Liver (tissue), 9 donors: ENCODE data around the gene CTNS. TPM values are rescaled to one million over a fixed set of nuclear protein-coding genes. Genes with fewer than 3 reads are reported as not detected.

Experiments
- DNase-seq: peaks from one replicate; pipeline ENCODE4 v3.0.0-alpha.2; 2017; ENCODE audit warnings: low spot score
- H3K27ac ChIP-seq, 2 donors: one replicate each; pipeline ENCODE4 v1.7.0; 2013; ENCODE audit warnings: inconsistent platforms in 2 of 2, low read length in 2 of 2, control low read depth in 1 of 2, low read depth in 1 of 2, mild to moderate bottlenecking in 1 of 2
- H3K27me3 ChIP-seq, 4 donors: one replicate each; pipeline versions ENCODE4 v1.6.1 to v1.7.0; 2013; ENCODE audit warnings: low read length in 3 of 4, inconsistent platforms in 1 of 4, mild to moderate bottlenecking in 1 of 4, moderate library complexity in 1 of 4; ENCODE audit not compliant: control insufficient read depth in 4 of 4, insufficient read depth in 4 of 4
- H3K36me3 ChIP-seq, 4 donors: one replicate each; pipeline versions ENCODE4 v1.6.1 to v1.7.0; 2013; ENCODE audit warnings: low read length in 3 of 4, mild to moderate bottlenecking in 3 of 4, low read depth in 1 of 4, moderate library complexity in 1 of 4; ENCODE audit not compliant: control insufficient read depth in 4 of 4, insufficient read depth in 3 of 4
- H3K4me1 ChIP-seq, 4 donors: one replicate each; pipeline versions ENCODE4 v1.6.1 to v1.7.0; 2013; ENCODE audit warnings: low read length in 3 of 4, mild to moderate bottlenecking in 3 of 4, moderate library complexity in 1 of 4; ENCODE audit not compliant: control insufficient read depth in 4 of 4, insufficient read depth in 4 of 4
- H3K4me3 ChIP-seq, 3 donors: one replicate each; pipeline versions ENCODE4 v1.6.1 to v1.7.0; 2013; ENCODE audit warnings: low read length in 3 of 3, control low read depth in 1 of 3, low read depth in 1 of 3, mild to moderate bottlenecking in 1 of 3
- H3K9ac ChIP-seq, 2 donors: one replicate each; pipeline ENCODE4 v1.7.0; 2013; ENCODE audit warnings: low read length in 2 of 2, mild to moderate bottlenecking in 2 of 2, moderate library complexity in 2 of 2, control low read depth in 1 of 2, low read depth in 1 of 2
- H3K9me3 ChIP-seq, 4 donors: one replicate each; pipeline versions ENCODE4 v1.6.1 to v1.7.0; 2013; ENCODE audit warnings: low read length in 3 of 4; ENCODE audit not compliant: control insufficient read depth in 4 of 4
- ATF3 ChIP-seq: IDR thresholded peaks from 2 replicates; pipeline ENCODE4 v1.6.1; 2016; ENCODE audit warnings: antibody characterized with exemption
- CTCF ChIP-seq: fragments of 150-350 bp; IDR thresholded peaks from 2 replicates; pipeline ENCODE4 v1.5.1; 2017; ENCODE audit warnings: improper control_type of control experiment, low read depth, low read length; ENCODE audit not compliant: missing input control
- FOXA1 ChIP-seq: IDR thresholded peaks from 2 replicates; pipeline ENCODE4 v1.6.1; 2016; ENCODE audit warnings: antibody characterized with exemption
- FOXA2 ChIP-seq: IDR thresholded peaks from 2 replicates; pipeline ENCODE4 v1.6.1; 2016; ENCODE audit warnings: antibody characterized with exemption
- GABPA ChIP-seq, 2 donors: IDR thresholded peaks in 1 of 2; conservative IDR thresholded peaks in 1 of 2; 2 replicates each; pipeline ENCODE4 v1.6.1; 2016; ENCODE audit warnings: antibody characterized with exemption in 2 of 2, mild to moderate bottlenecking in 1 of 2, moderate library complexity in 1 of 2
- HNF4A ChIP-seq, 2 donors: conservative IDR thresholded peaks; 2 replicates each; pipeline ENCODE4 v1.6.1; 2016; ENCODE audit warnings: antibody characterized with exemption in 2 of 2, mild to moderate bottlenecking in 2 of 2
- HNF4G ChIP-seq: IDR thresholded peaks from 2 replicates; pipeline ENCODE4 v1.6.1; 2016; ENCODE audit warnings: antibody characterized with exemption
- JUND ChIP-seq, 2 donors: IDR thresholded peaks; 2 replicates each; pipeline ENCODE4 v1.6.1; 2016; ENCODE audit warnings: antibody characterized with exemption in 2 of 2
- MAX ChIP-seq: IDR thresholded peaks from 2 replicates; pipeline ENCODE4 v1.6.1; 2016; ENCODE audit warnings: antibody characterized with exemption
- NR2F2 ChIP-seq: IDR thresholded peaks from 2 replicates; pipeline ENCODE4 v1.6.1; 2016; ENCODE audit warnings: antibody characterized with exemption
- RAD21 ChIP-seq, 2 donors: IDR thresholded peaks; 2 replicates each; pipeline ENCODE4 v1.6.1; 2016; ENCODE audit warnings: antibody characterized with exemption in 2 of 2, mild to moderate bottlenecking in 2 of 2
- REST ChIP-seq: IDR thresholded peaks from 2 replicates; pipeline ENCODE4 v1.6.1; 2016; ENCODE audit warnings: antibody characterized with exemption, mild to moderate bottlenecking
- RXRA ChIP-seq, 2 donors: IDR thresholded peaks; 2 replicates each; pipeline ENCODE4 v1.6.1; 2017 to 2018; ENCODE audit warnings: antibody characterized with exemption in 2 of 2, mild to moderate bottlenecking in 1 of 2
- SP1 ChIP-seq: IDR thresholded peaks from 2 replicates; pipeline ENCODE4 v1.6.1; 2018; ENCODE audit warnings: antibody characterized with exemption, mild to moderate bottlenecking
- TAF1 ChIP-seq: conservative IDR thresholded peaks from 2 replicates; pipeline ENCODE4 v1.6.1; 2016; ENCODE audit warnings: antibody characterized with exemption, mild to moderate bottlenecking
- YY1 ChIP-seq: IDR thresholded peaks from 2 replicates; pipeline ENCODE4 v1.6.1; 2016; ENCODE audit warnings: antibody characterized with exemption, mild to moderate bottlenecking
- ZBTB33 ChIP-seq: IDR thresholded peaks from 2 replicates; pipeline ENCODE4 v1.6.1; 2016; ENCODE audit warnings: antibody characterized with exemption
- whole genome bisulfite sequencing: extraction: QIAGEN DNeasy Blood & Tissue Kit; methylation state at CpG from one replicate; pipeline ENCODE4 v1.1.7; 2013; 5-methylcytosine and 5-hydroxymethylcytosine counted together
- polyA plus RNA-seq, 2 donors: library from polyadenylated mRNA; stranded (reverse) in 1 of 2; unstranded in 1 of 2; fragments of 200-250 nt in 1 of 2; fragments of >200 nt in 1 of 2; fragmentation: Nextera tagmentation in 1 of 2; extraction: Ambion mirVana in 1 of 2; gene quantifications; one replicate each; pipeline versions ENCODE4 v1.2.1 to v1.2.3, GENCODE V29; 2013 to 2015
- total RNA-seq, 2 donors: library from RNA; depleted of rRNA; stranded (reverse); fragments of >200 nt; gene quantifications; one replicate each; pipeline ENCODE4 v1.2.3, GENCODE V29; 2014
- donor health status: healthy.
- donor health status: healthy.
- donor health status: healthy.
- donor health status: healthy.
- donor health status: healthy.

Gene CTNS
- total and polyA plus RNA-seq, 4 donors, result 6.6 to 15.3 (median 9.6) TPM

GRCh38 chr17:3657588-3657869, 21.0 kb downstream of the CTNS start:
- no peaks in the 10 kb centered on the region for H3K27me3 ChIP-seq
- H3K9ac ChIP-seq, result no peak overlapping the region
- WGBS, result 93% methylated on average over 7 of the region's 7 CpGs
- no peaks in the 10 kb centered on the region for H3K9me3 ChIP-seq
- H3K4me1 ChIP-seq, result peaks cover 6 to 25% (median 7%) of the 10 kb centered on the region in 4 donors
- TF ChIP-seq HNF4G, result no peak
- no peak for TF ChIP-seq CTCF
- no peak for TF ChIP-seq ZBTB33
- TF ChIP-seq ATF3, result no peak
- no peak for TF ChIP-seq RXRA (IDR thresholded peaks at IDR 0.05)
- TF ChIP-seq YY1, result no peak
- no peak for TF ChIP-seq FOXA2
- TF ChIP-seq SP1, result no peak
- no peak for TF ChIP-seq GABPA (IDR thresholded peaks at IDR 0.05 in 1 of 2, conservative IDR thresholded peaks at IDR 0.05 in 1 of 2)
- no peak for TF ChIP-seq REST
- TF ChIP-seq FOXA1, result no peak
- no peak for TF ChIP-seq NR2F2
- TF ChIP-seq JUND (IDR thresholded peaks at IDR 0.05), result no peak
- H3K4me3 ChIP-seq, result no peak overlapping the region
- peaks cover 0 to 6% (median under 1%) of the 10 kb centered on the region in 4 donors for H3K36me3 ChIP-seq
- no peak overlapping the region for H3K27ac ChIP-seq
- DNase-seq, result no peak

GRCh38 chr17:3657874-3658783, 21.6 kb downstream of the CTNS start:
- 92% methylated on average over 42 of the region's 42 CpGs for WGBS
- no peaks in the 10 kb centered on the region for H3K9me3 ChIP-seq
- no peak overlapping the region for H3K27ac ChIP-seq
- H3K4me1 ChIP-seq, result peaks cover 6 to 25% (median 7%) of the 10 kb centered on the region in 4 donors
- no peak overlapping the region for H3K9ac ChIP-seq
- H3K27me3 ChIP-seq, result no peaks in the 10 kb centered on the region
- DNase-seq, result no peak
- H3K36me3 ChIP-seq, result peaks cover 0 to 7% (median under 1%) of the 10 kb centered on the region in 4 donors
- H3K4me3 ChIP-seq, result no peak overlapping the region
- TF ChIP-seq GABPA (IDR thresholded peaks at IDR 0.05 in 1 of 2, conservative IDR thresholded peaks at IDR 0.05 in 1 of 2), result no peak
- no peak for TF ChIP-seq JUND (IDR thresholded peaks at IDR 0.05)
- TF ChIP-seq ATF3, result no peak
- TF ChIP-seq ZBTB33, result no peak
- TF ChIP-seq TAF1, result no peak
- no peak for TF ChIP-seq RAD21 (IDR thresholded peaks at IDR 0.05)
- no peak for TF ChIP-seq RXRA (IDR thresholded peaks at IDR 0.05)
- no peak for TF ChIP-seq MAX
- TF ChIP-seq CTCF, result no peak
- TF ChIP-seq HNF4A (conservative IDR thresholded peaks at IDR 0.05), result no peak
- TF ChIP-seq YY1, result no peak
